Measurements from ENCODE around the gene IDH2.
A peak's percentile ranks its signal among the peaks of the same experiment; 100 is the strongest.

Gene IDH2

GRCh38 chr15:90038632-90039095 lies 63.6 kb downstream of the IDH2 start:
- Mint-ChIP-seq H3K27me3 (no peaks in the 10 kb centered on the region), H3K4me1 (peaks cover 51% of the 10 kb centered on the region), H3K9me3 (no peaks in the 10 kb centered on the region), H3K36me3 (ENCODE audit: insufficient read depth) (peaks cover 22% of the 10 kb centered on the region), H3K27ac (ENCODE audit: low read depth) (peak overlapping the region; percentile 85), H3K4me3 (peak overlapping the region; percentile 14)
- no peak for ATAC-seq (replicated peaks; ENCODE audit: extremely low read depth, poor library complexity, severe bottlenecking)
- DNase-seq (ENCODE audit: low spot score in 2 of 2) = no peak

- no peaks in the 10 kb centered on the region for H3K27me3 Mint-ChIP-seq
- peaks cover 20% of the 10 kb centered on the region for H3K36me3 Mint-ChIP-seq (ENCODE audit: insufficient read depth)
- H3K27ac Mint-ChIP-seq (ENCODE audit: low read depth) = peak overlapping the region; percentile 85
- H3K4me3 Mint-ChIP-seq = peak overlapping the region; percentile 14
- H3K9me3 Mint-ChIP-seq = no peaks in the 10 kb centered on the region
- H3K4me1 Mint-ChIP-seq = peaks cover 54% of the 10 kb centered on the region
- DNase-seq (ENCODE audit: low spot score in 2 of 2) (peak in 1 of 2 donors; percentile 64), ATAC-seq (replicated peaks; ENCODE audit: extremely low read depth, poor library complexity, severe bottlenecking) (peak; percentile 88)
These were observed 64.2 kb downstream of the IDH2 start for GRCh38 chr15:90037961-90038631.

GRCh38 chr15:90037511-90037860 lies 64.8 kb downstream of the IDH2 start:
- no peaks in the 10 kb centered on the region for H3K27me3 Mint-ChIP-seq
- no peak overlapping the region for H3K4me3 Mint-ChIP-seq
- peak overlapping the region; percentile 85 for H3K27ac Mint-ChIP-seq (ENCODE audit: low read depth)
- H3K4me1 Mint-ChIP-seq = peaks cover 56% of the 10 kb centered on the region
- peaks cover 20% of the 10 kb centered on the region for H3K36me3 Mint-ChIP-seq (ENCODE audit: insufficient read depth)
- no peak for ATAC-seq (replicated peaks; ENCODE audit: extremely low read depth, poor library complexity, severe bottlenecking)
- H3K9me3 Mint-ChIP-seq = no peaks in the 10 kb centered on the region
- DNase-seq (ENCODE audit: low spot score in 2 of 2) = no peak

GRCh38 chr15:90036806-90037510 lies 65.3 kb downstream of the IDH2 start:
- no peaks in the 10 kb centered on the region for H3K27me3 Mint-ChIP-seq
- H3K27ac Mint-ChIP-seq (ENCODE audit: low read depth) = peak overlapping the region; percentile 85
- no peak overlapping the region for H3K4me3 Mint-ChIP-seq
- DNase-seq (ENCODE audit: low spot score in 2 of 2) (no peak), ATAC-seq (replicated peaks; ENCODE audit: extremely low read depth, poor library complexity, severe bottlenecking) (no peak)
- H3K9me3 Mint-ChIP-seq = no peaks in the 10 kb centered on the region
- H3K36me3 Mint-ChIP-seq (ENCODE audit: insufficient read depth) = peaks cover 20% of the 10 kb centered on the region
- H3K4me1 Mint-ChIP-seq = peaks cover 56% of the 10 kb centered on the region

GRCh38 chr15:90036343-90036742 lies 65.9 kb downstream of the IDH2 start:
- peaks cover 21% of the 10 kb centered on the region for H3K36me3 Mint-ChIP-seq (ENCODE audit: insufficient read depth)
- no peak overlapping the region for H3K4me3 Mint-ChIP-seq
- no peaks in the 10 kb centered on the region for H3K9me3 Mint-ChIP-seq
- no peak for DNase-seq (ENCODE audit: low spot score in 2 of 2)
- H3K4me1 Mint-ChIP-seq = peaks cover 62% of the 10 kb centered on the region
- H3K27ac Mint-ChIP-seq (ENCODE audit: low read depth) = peak overlapping the region; percentile 83
- no peak for ATAC-seq (replicated peaks; ENCODE audit: extremely low read depth, poor library complexity, severe bottlenecking)
- H3K27me3 Mint-ChIP-seq = no peaks in the 10 kb centered on the region

GRCh38 chr15:90035840-90036230 lies 66.4 kb downstream of the IDH2 start:
- H3K4me3 Mint-ChIP-seq = no peak overlapping the region
- peak overlapping the region; percentile 83 for H3K27ac Mint-ChIP-seq (ENCODE audit: low read depth)
- H3K9me3 Mint-ChIP-seq = no peaks in the 10 kb centered on the region
- ATAC-seq (replicated peaks; ENCODE audit: extremely low read depth, poor library complexity, severe bottlenecking) (no peak), DNase-seq (ENCODE audit: low spot score in 2 of 2) (no peak)
- peaks cover 66% of the 10 kb centered on the region for H3K4me1 Mint-ChIP-seq
- peaks cover 21% of the 10 kb centered on the region for H3K36me3 Mint-ChIP-seq (ENCODE audit: insufficient read depth)
- H3K27me3 Mint-ChIP-seq = no peaks in the 10 kb centered on the region

GRCh38 chr15:90035095-90035839 lies 67.0 kb downstream of the IDH2 start:
- peak overlapping the region; percentile 56 for H3K4me3 Mint-ChIP-seq
- no peaks in the 10 kb centered on the region for H3K27me3 Mint-ChIP-seq
- H3K4me1 Mint-ChIP-seq = peaks cover 66% of the 10 kb centered on the region
- DNase-seq (ENCODE audit: low spot score in 2 of 2) (no peak), ATAC-seq (replicated peaks; ENCODE audit: extremely low read depth, poor library complexity, severe bottlenecking) (no peak)
- peaks cover 21% of the 10 kb centered on the region for H3K36me3 Mint-ChIP-seq (ENCODE audit: insufficient read depth)
- peak overlapping the region; percentile 83 for H3K27ac Mint-ChIP-seq (ENCODE audit: low read depth)
- H3K9me3 Mint-ChIP-seq = no peaks in the 10 kb centered on the region

GRCh38 chr15:90033448-90033847 lies 68.8 kb downstream of the IDH2 start:
- Mint-ChIP-seq H3K27me3 (no peaks in the 10 kb centered on the region), H3K9me3 (no peaks in the 10 kb centered on the region), H3K27ac (ENCODE audit: low read depth) (peak overlapping the region; percentile 83), H3K4me1 (peaks cover 59% of the 10 kb centered on the region), H3K4me3 (peak overlapping the region; percentile 56), H3K36me3 (ENCODE audit: insufficient read depth) (peaks cover 15% of the 10 kb centered on the region)
- no peak for DNase-seq (ENCODE audit: low spot score in 2 of 2)
- ATAC-seq (replicated peaks; ENCODE audit: extremely low read depth, poor library complexity, severe bottlenecking) = no peak

Data from central memory CD8-positive, alpha-beta T cell (primary cell).